OCI-LY7 (cell line): ENCODE measurements around the gene LRCOL1. TPM values are rescaled to one million over a fixed set of nuclear protein-coding genes. Genes with fewer than 3 reads are reported as not detected.

Experiments
- BruUV-seq: library from RNA; stranded (reverse); fragments of 400-500 nt; replicated peaks from 2 replicates; lab custom pipeline; 2021; lab: Mats Ljungman, UMichigan
- CTCF ChIA-PET: fragments of 300-600 bp; sonication (Branson Sonifier 250); formaldehyde crosslinking; loops from one replicate; lab custom pipeline; 2022; ENCODE audit warnings: antibody characterized with exemption; ENCODE audit not compliant: unreplicated experiment; lab: Charles Lee
- POLR2A ChIA-PET: fragments of 300-600 bp; sonication (Branson Sonifier 250); formaldehyde crosslinking; loops from one replicate; lab custom pipeline; 2022; ENCODE audit warnings: antibody characterized with exemption; lab: Charles Lee
- DNase-seq: peaks from one replicate; pipeline ENCODE4 v3.0.0-alpha.2; 2015; ENCODE audit warnings: low spot score
- H2AFZ ChIP-seq: fragments of 200-600 bp; sonication (generic), shearing (Covaris generic); 2 replicates; pipeline ENCODE4 v1.6.1; 2014; ENCODE audit warnings: mild to moderate bottlenecking, antibody characterized with exemption, low read length, moderate library complexity
- H3K27ac ChIP-seq: fragments of 200-600 bp; sonication (generic); 2 replicates; pipeline ENCODE4 v1.5.1; 2014; ENCODE audit warnings: mixed run types, low read depth, mild to moderate bottlenecking, moderate library complexity, low read length, inconsistent platforms; ENCODE audit not compliant: poor library complexity, severe bottlenecking
- H3K36me3 ChIP-seq: fragments of 200-600 bp; sonication (generic); 2 replicates; pipeline ENCODE4 v1.6.1; 2014; ENCODE audit warnings: mild to moderate bottlenecking, antibody characterized with exemption, low read length, moderate library complexity, mixed read lengths; ENCODE audit not compliant: insufficient read depth
- H3K4me1 ChIP-seq: fragments of 200-600 bp; sonication (generic); 2 replicates; pipeline ENCODE4 v1.5.1; 2014; ENCODE audit warnings: mild to moderate bottlenecking, low read length; ENCODE audit not compliant: insufficient read depth, poor library complexity, severe bottlenecking
- H3K4me2 ChIP-seq: fragments of 200-600 bp; sonication (generic); 2 replicates; pipeline ENCODE4 v1.6.1; 2014; ENCODE audit warnings: mild to moderate bottlenecking, low read length
- H3K4me3 ChIP-seq: fragments of 200-600 bp; sonication (generic); 2 replicates; pipeline ENCODE4 v1.5.1; 2014; ENCODE audit warnings: mild to moderate bottlenecking, low read depth, low read length; ENCODE audit not compliant: poor library complexity, severe bottlenecking
- H3K79me2 ChIP-seq: fragments of 200-600 bp; sonication (generic); 2 replicates; pipeline ENCODE4 v1.6.1; 2016; ENCODE audit warnings: low read depth, mild to moderate bottlenecking, low read length, moderate library complexity, mixed read lengths; ENCODE audit not compliant: insufficient read depth
- H3K9me2 ChIP-seq: fragments of 200-600 bp; sonication (generic); 2 replicates; pipeline ENCODE4 v1.6.1; 2016; ENCODE audit warnings: mild to moderate bottlenecking, low read length, mixed read lengths; ENCODE audit not compliant: insufficient read depth
- H3K9me3 ChIP-seq: fragments of 200-600 bp; sonication (generic); 2 replicates; pipeline ENCODE4 v1.6.1; 2014; ENCODE audit warnings: mild to moderate bottlenecking, mixed run types, low read length, mixed read lengths
- H4K20me1 ChIP-seq: fragments of 200-600 bp; sonication (generic); 2 replicates; pipeline ENCODE4 v1.6.1; 2014; ENCODE audit warnings: mild to moderate bottlenecking, antibody characterized with exemption, low read length, moderate library complexity, mixed read lengths; ENCODE audit not compliant: insufficient read depth
- EZH2phosphoT487 ChIP-seq: fragments of 200-600 bp; sonication (generic); IDR thresholded peaks from 2 replicates; pipeline ENCODE4 v1.6.1; 2018; ENCODE audit warnings: low read depth, borderline replicate concordance, mild to moderate bottlenecking, mixed run types, antibody characterized with exemption, low read length, moderate library complexity, mixed read lengths
- intact Hi-C: fragments of 100-400 bp; cut with micrococcal nuclease; formaldehyde crosslinking; loops from one replicate; pipeline ENCODE4 v1.10.0; 2022; ENCODE audit not compliant: unreplicated experiment
- total RNA-seq, 2 experiments: library from RNA; depleted of rRNA in 1 of 2; stranded (reverse); fragments of >200 nt in 1 of 2; shearing (Covaris generic) in 1 of 2; gene quantifications; 2 replicates each; pipeline ENCODE4 v1.2.3, GENCODE V29; 2014 to 2022
- TF ChIP-seq, protein P1 (sequence below): fragments of 200-600 bp; sonication (generic); conservative IDR thresholded peaks from 2 replicates; pipeline ENCODE4 v1.5.1; 2014; ENCODE audit warnings: mild to moderate bottlenecking, antibody characterized with exemption, low read length, moderate library complexity, mixed read lengths

The LRCOL1 gene
- total RNA-seq, 2 experiments from 2014 or later = not detected

GRCh38 chr12:132595183-132595582 lies 15.2 kb downstream of the LRCOL1 start:
- CTCF ChIA-PET = no interaction called here
- no peak for DNase-seq
- H3K4me1 ChIP-seq = peaks cover 3% of the 10 kb centered on the region
- H3K36me3 ChIP-seq = no peaks in the 10 kb centered on the region
- no peaks in the 10 kb centered on the region for H3K9me3 ChIP-seq
- no TSS peak for BruUV-seq
- POLR2A ChIA-PET = interaction anchor here (0.6 to 0.9 kb wide), 3 partner anchors 15 to 514 kb away, joined by 3 to 6 read pairs (median 3); no protein-coding TSS in a partner anchor
- H4K20me1 ChIP-seq = no peaks in the 10 kb centered on the region
- H3K4me2 ChIP-seq = no peak overlapping the region
- H3K4me3 ChIP-seq = no peak overlapping the region
- intact Hi-C loops = loop anchor here (2.0 kb wide), 1 partner anchor 34 kb away; no protein-coding TSS in a partner anchor
- H3K9me2 ChIP-seq = no peaks in the 10 kb centered on the region
- no peak overlapping the region for H2AFZ ChIP-seq
- TF ChIP-seq, protein P1, sequence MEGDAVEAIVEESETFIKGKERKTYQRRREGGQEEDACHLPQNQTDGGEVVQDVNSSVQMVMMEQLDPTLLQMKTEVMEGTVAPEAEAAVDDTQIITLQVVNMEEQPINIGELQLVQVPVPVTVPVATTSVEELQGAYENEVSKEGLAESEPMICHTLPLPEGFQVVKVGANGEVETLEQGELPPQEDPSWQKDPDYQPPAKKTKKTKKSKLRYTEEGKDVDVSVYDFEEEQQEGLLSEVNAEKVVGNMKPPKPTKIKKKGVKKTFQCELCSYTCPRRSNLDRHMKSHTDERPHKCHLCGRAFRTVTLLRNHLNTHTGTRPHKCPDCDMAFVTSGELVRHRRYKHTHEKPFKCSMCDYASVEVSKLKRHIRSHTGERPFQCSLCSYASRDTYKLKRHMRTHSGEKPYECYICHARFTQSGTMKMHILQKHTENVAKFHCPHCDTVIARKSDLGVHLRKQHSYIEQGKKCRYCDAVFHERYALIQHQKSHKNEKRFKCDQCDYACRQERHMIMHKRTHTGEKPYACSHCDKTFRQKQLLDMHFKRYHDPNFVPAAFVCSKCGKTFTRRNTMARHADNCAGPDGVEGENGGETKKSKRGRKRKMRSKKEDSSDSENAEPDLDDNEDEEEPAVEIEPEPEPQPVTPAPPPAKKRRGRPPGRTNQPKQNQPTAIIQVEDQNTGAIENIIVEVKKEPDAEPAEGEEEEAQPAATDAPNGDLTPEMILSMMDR = no peak
- TF ChIP-seq EZH2phosphoT487 = no peak
- H3K27ac ChIP-seq = no peak overlapping the region
- H3K79me2 ChIP-seq = no peaks in the 10 kb centered on the region

DNA sequence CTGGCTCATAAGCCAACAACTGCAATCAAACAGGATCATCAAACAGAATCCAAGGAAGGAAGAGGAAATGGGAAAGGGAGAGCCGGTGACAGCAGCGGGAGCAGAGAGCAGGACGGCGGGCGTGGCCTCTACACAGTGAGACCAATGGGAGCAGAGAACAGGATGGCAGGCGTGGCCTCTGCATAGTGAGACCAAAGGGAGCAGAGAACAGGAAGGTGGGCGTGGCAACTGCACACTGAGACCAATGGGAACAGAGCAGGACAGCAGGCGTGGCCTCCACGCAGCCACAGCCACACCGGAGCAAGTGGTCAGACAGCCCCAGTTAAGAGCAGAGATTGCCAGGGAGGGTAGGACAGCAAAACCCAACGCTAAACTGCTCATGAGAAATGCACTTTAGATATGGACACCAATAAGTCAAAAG lies 16.4 kb downstream of the LRCOL1 start:
- Histone ChIP-seq H3K4me3 (no peak overlapping the region), H3K79me2 (no peaks in the 10 kb centered on the region), H3K9me3 (no peaks in the 10 kb centered on the region), H3K4me1 (peaks cover 3% of the 10 kb centered on the region), H2AFZ (no peak overlapping the region), H3K9me2 (no peaks in the 10 kb centered on the region), H3K4me2 (peak overlapping the region; percentile 22), H3K27ac (no peak overlapping the region), H4K20me1 (no peaks in the 10 kb centered on the region), H3K36me3 (no peaks in the 10 kb centered on the region)
- no peak for TF ChIP-seq EZH2phosphoT487
- TF ChIP-seq, protein P1 = no peak
- no TSS peak for BruUV-seq
- intact Hi-C loops = loop anchor here (2.0 kb wide), 1 partner anchor 33 kb away; no protein-coding TSS in a partner anchor
- DNase-seq = peak; percentile 89
- CTCF ChIA-PET = no interaction called here
- POLR2A ChIA-PET = no interaction called here

GRCh38 chr12:132593521-132593920 lies 16.9 kb downstream of the LRCOL1 start:
- H4K20me1 ChIP-seq = no peaks in the 10 kb centered on the region
- ChIA-PET POLR2A (interaction anchor here (0.8 kb wide), 1 partner anchor 174 kb away, joined by 4 read pairs; no protein-coding TSS in a partner anchor), CTCF (no interaction called here)
- no peak for DNase-seq
- BruUV-seq = no TSS peak
- TF ChIP-seq, protein P1 = no peak
- H3K9me3 ChIP-seq = no peaks in the 10 kb centered on the region
- no peaks in the 10 kb centered on the region for H3K79me2 ChIP-seq
- H2AFZ ChIP-seq = no peak overlapping the region
- H3K4me1 ChIP-seq = peaks cover 3% of the 10 kb centered on the region
- intact Hi-C loops = no loop called here
- peak overlapping the region; percentile 22 for H3K4me2 ChIP-seq
- no peak overlapping the region for H3K27ac ChIP-seq
- no peaks in the 10 kb centered on the region for H3K36me3 ChIP-seq
- no peaks in the 10 kb centered on the region for H3K9me2 ChIP-seq
- no peak overlapping the region for H3K4me3 ChIP-seq
